ENCODE results near the gene DRD2.

- TF ChIP-seq RFX5 (IDR thresholded peaks at IDR 0.05; ENCODE audit: low read depth, low read length): no peak
- TF ChIP-seq CHD2 (IDR thresholded peaks at IDR 0.05; ENCODE audit: low read depth, low read length): no peak
- no peak for TF ChIP-seq SATB2 (CRISPR knock-in tag; IDR thresholded peaks at IDR 0.05)
- TF ChIP-seq IKZF4 (CRISPR knock-in tag; IDR thresholded peaks at IDR 0.05; ENCODE audit: borderline replicate concordance, low read depth, not compliant biosample characterization): no peak
- TF ChIP-seq ZBTB33 (CRISPR knock-in tag; IDR thresholded peaks at IDR 0.05): no peak
Measured at GRCh38 chr11:113448316-113448677, 26.9 kb downstream of the DRD2 start.
